D721Med (cell line): Measurements from ENCODE around the gene METTL13.
"Not testable (repeated sequence)": the region's sequence is repeated elsewhere in the genome, so short reads cannot be mapped to it uniquely, and the experiment has no call there.

Experiments used
- DNase-seq: peaks from one replicate; pipeline ENCODE4 v3.0.0; 2011; ENCODE audit warnings: low spot score; ENCODE audit not compliant: insufficient read length
- FAIRE-seq: peaks from 2 replicates; lab custom pipeline; 2011; peaks lifted over from hg19 to GRCh38; lab: Jason Lieb, UNC
- TF ChIP-seq, protein P1 (sequence below): IDR thresholded peaks from 2 replicates; pipeline ENCODE4 v1.5.1; 2012; ENCODE audit warnings: mild to moderate bottlenecking, control low read depth; ENCODE audit not compliant: insufficient read depth; ENCODE audit errors: missing control alignments

METTL13 gene

DNA sequence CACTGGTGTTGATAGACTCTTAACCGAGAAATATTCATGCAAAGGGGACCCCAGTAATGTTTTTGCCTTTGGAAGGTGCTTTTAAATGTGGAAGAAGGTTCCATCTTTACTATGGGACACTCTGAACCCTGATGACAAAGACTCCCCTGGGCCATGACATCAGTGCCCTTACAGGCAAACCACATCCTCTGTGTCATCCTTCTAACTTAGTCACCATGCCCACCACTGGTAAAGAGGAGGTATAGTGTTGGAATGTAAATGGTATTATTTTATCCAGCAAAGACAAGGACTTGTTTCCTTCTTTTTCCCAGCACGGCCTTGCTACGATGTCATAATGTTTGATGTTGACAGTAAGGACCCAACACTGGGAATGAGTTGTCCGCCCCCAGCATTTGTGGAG lies 12.6 kb downstream of the METTL13 start:
- TF ChIP-seq, protein P1, sequence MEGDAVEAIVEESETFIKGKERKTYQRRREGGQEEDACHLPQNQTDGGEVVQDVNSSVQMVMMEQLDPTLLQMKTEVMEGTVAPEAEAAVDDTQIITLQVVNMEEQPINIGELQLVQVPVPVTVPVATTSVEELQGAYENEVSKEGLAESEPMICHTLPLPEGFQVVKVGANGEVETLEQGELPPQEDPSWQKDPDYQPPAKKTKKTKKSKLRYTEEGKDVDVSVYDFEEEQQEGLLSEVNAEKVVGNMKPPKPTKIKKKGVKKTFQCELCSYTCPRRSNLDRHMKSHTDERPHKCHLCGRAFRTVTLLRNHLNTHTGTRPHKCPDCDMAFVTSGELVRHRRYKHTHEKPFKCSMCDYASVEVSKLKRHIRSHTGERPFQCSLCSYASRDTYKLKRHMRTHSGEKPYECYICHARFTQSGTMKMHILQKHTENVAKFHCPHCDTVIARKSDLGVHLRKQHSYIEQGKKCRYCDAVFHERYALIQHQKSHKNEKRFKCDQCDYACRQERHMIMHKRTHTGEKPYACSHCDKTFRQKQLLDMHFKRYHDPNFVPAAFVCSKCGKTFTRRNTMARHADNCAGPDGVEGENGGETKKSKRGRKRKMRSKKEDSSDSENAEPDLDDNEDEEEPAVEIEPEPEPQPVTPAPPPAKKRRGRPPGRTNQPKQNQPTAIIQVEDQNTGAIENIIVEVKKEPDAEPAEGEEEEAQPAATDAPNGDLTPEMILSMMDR: no peak
- FAIRE-seq (no peak), DNase-seq (no peak)

DNA sequence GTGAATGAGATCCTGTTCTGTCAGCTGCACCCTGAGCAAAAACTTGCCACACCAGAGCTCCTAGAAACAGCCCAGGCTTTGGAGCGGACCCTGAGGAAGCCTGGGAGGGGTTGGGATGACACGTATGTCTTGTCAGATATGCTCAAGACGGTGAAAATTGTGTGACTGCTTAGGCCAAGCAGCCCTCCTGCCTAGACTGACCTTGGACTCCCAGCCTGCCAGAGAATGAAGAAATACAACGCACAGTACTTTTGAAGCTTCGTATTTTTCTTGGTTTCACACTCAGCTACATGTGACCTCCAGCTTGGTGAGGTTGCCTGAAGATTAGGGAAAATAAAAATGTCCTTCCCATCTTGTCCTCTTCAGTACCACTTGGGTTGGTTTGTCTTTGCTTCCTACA lies 15.1 kb downstream of the METTL13 start:
- FAIRE-seq: no peak
- no peak for DNase-seq
- TF ChIP-seq, protein P1: no peak

DNA sequence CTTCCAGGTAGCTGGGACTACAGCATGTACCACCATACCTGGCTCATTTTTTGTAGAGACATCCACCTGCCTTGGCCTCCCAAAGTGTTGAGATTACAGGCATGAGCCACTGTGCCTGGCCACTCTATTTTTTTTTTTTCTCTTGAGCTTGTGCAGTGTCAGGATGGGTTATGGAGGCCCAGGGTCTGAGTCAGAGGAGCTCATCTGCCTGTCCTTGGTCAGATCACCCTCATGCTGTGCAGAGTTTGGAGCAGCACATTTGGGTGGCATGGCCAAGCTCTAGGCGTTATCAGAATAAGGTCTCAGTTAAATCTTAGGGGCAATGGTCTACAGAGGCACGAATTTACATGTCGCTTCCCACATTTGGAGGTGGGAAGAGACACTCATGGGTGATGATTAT lies 16.9 kb downstream of the METTL13 start:
- no peak for FAIRE-seq
- TF ChIP-seq, protein P1: no peak
- no peak for DNase-seq

DNA sequence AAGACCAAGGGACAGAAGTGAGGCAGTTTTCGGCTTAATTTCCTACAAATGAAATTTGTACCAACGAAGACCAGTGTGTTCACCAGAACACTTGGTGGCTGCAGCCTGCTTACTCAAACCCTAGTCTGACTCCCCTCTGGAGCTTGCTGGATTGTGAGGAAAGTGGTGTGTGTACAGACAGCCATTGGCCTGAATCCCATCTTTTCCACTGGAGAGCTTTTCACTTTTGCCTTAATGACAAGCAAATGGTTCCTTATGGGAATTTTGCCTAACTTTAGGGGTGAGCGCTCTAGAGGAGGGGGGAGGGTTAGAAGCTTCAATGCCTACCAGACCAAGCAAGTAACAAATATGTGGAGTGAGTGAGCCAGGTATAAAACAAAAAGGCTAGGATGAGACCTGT lies 17.3 kb downstream of the METTL13 start:
- FAIRE-seq: no peak
- DNase-seq: no peak
- TF ChIP-seq, protein P1: no peak

DNA sequence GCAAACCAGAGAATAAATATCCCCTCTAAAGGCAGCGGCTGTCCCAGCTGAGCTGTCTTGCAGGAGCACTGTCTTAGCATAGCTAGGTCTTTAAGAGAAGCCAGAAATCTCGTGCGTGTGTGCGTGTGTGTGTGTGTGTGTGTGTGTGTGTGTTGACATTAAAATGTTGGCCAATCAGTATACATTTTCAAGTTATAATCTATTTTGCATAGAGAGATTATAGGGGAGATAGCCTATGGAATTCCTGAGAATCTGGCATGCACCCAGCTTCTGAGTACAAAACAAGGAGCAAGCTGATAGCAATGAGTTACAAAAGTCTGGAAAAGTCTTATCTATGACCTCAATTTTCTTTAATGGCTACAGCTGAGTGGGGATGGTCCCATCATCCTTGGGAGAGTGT lies 17.7 kb downstream of the METTL13 start:
- TF ChIP-seq, protein P1: no peak
- no peak for FAIRE-seq
- DNase-seq: no peak

DNA sequence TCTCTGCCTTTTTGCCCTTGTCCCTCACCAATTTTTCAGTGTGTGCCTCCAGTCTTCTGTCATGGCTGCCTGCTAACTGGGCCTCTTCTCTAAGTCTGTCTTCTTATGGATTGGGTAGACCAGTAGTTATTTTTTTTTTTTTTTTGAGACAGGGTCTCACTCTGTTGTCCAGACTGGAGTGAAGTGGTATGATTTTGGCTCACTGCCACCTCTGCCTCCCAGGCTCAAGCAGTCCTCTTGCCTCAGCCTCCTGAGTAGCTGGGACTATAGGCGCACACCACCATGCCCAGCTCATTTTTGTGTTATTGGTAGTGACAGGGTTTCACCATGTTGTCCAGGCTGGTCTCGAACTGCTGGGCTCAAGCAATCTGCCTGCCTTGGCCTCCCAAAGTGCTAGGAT lies 18.2 kb downstream of the METTL13 start:
- FAIRE-seq, DNase-seq: not testable (repeated sequence)

DNA sequence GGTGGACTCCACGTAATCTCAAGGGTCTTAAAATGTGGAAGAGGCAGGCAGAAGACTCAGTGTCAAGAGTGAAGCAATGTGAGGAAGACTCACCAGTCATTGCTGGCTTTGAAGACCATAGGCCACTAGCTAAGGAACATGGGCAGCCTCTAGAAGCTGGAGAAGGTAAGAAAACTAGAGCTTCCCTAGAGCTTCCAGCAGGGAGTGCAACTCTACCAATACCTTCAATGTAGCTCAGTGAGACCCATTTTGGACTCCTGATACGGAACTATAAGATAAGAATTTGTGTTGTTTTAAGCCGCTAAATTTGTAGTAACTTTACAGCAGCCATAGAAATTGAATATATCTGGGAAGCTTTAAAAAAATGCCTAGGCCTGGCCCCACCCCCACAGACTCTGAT lies 18.9 kb downstream of the METTL13 start:
- TF ChIP-seq, protein P1: no peak
- FAIRE-seq (no peak), DNase-seq (no peak)

DNA sequence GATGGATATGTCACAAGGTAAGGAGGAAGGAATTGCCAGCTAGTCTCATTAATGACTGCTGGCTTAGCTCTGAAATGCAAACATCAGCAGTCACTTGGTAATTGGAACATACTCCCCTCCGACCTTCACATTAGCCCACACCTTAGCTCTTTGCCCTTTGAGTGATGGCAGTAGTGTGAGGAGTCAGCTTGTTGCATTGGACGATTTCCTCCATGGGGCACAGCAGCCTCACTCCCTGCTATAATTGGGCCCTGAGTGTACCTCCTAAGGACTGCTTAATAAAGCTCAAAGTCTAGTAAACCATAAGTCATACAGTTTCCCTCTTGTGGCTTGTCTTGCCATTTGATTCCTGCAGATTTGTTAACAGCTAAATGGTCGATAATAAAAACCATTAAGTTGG lies 19.4 kb downstream of the METTL13 start:
- FAIRE-seq: no peak

More for the DNA sequence above, 19.4 kb downstream of the METTL13 start:
- DNase-seq: no peak
- TF ChIP-seq, protein P1: no peak
